Gastroesophageal sphincter (tissue), 4 donors: ENCODE measurements around the gene MUC20. TPM values are rescaled to one million over a fixed set of nuclear protein-coding genes. Genes with fewer than 3 reads are reported as not detected.

Experiments
- ATAC-seq: fragments of 150-250 bp; one replicate; pipeline ENCODE4 v1.9.1; 2016; ENCODE audit warnings: mild to moderate bottlenecking, moderate library complexity
- H3K27ac ChIP-seq, 4 donors: fragments of 200-600 bp; sonication (generic) in 3 of 4; 1 replicate in 3 of 4; 2 replicates in 1 of 4; pipeline ENCODE4 v1.5.1; 2016 to 2019
- H3K27me3 ChIP-seq: fragments of 200-600 bp; sonication (generic); one replicate; pipeline ENCODE4 v1.5.1; 2019
- H3K36me3 ChIP-seq, 2 donors: fragments of 200-600 bp; sonication (generic); one replicate each; pipeline ENCODE4 v1.5.1; 2019; ENCODE audit warnings: control low read depth in 1 of 2
- H3K4me1 ChIP-seq, 3 donors: fragments of 200-600 bp; sonication (generic); 1 replicate in 2 of 3; 2 replicates in 1 of 3; pipeline ENCODE4 v1.5.1; 2016 to 2019; ENCODE audit warnings: control low read depth in 2 of 3
- H3K4me3 ChIP-seq, 2 donors: fragments of 200-600 bp; sonication (generic); one replicate each; pipeline ENCODE4 v1.5.1; 2019; ENCODE audit warnings: mild to moderate bottlenecking in 1 of 2, moderate library complexity in 1 of 2
- H3K9me3 ChIP-seq, 3 donors: fragments of 200-600 bp; sonication (generic); one replicate each; pipeline ENCODE4 v1.5.1; 2017 to 2019; ENCODE audit warnings: control low read depth in 2 of 3
- EP300 ChIP-seq: sonication (generic); formaldehyde crosslinking; IDR thresholded peaks from one replicate; pipeline ENCODE4 v1.6.1; 2017; ENCODE audit warnings: antibody characterized with exemption, mild to moderate bottlenecking
- POLR2A ChIP-seq, 2 donors: fragments of 450-650 bp; IDR thresholded peaks; one replicate each; pipeline ENCODE4 v1.6.1; 2017; ENCODE audit warnings: antibody characterized with exemption in 2 of 2, mild to moderate bottlenecking in 2 of 2, moderate library complexity in 1 of 2
- POLR2AphosphoS5 ChIP-seq: sonication (generic); formaldehyde crosslinking; IDR thresholded peaks from one replicate; pipeline ENCODE4 v1.6.1; 2017; ENCODE audit warnings: antibody characterized with exemption
- WGBS, 2 donors: methylation state at CpG; one replicate each; pipeline ENCODE4 v1.1.5; 2018; ENCODE audit warnings: low coverage in 1 of 2; 5-methylcytosine and 5-hydroxymethylcytosine counted together
- total RNA-seq, 4 donors: library from RNA; depleted of rRNA; stranded (reverse); fragments of >200 nt; gene quantifications; one replicate each; pipeline ENCODE4 v1.1.0, GENCODE V29; 2016
- TF ChIP-seq, protein P1 (sequence below), 4 experiments: fragments of 200-600 bp in 2 of 4; fragments of 450-650 bp in 2 of 4; sonication (generic) in 1 of 4; IDR thresholded peaks; one replicate each; pipeline ENCODE4 v1.5.1; 2017 to 2019; ENCODE audit warnings: antibody characterized with exemption in 4 of 4, mild to moderate bottlenecking in 2 of 4, moderate library complexity in 2 of 4

The MUC20 gene
- total RNA-seq, 4 donors from 2014 or later, result 2.0 to 7.7 (median 4.8) TPM

DNA sequence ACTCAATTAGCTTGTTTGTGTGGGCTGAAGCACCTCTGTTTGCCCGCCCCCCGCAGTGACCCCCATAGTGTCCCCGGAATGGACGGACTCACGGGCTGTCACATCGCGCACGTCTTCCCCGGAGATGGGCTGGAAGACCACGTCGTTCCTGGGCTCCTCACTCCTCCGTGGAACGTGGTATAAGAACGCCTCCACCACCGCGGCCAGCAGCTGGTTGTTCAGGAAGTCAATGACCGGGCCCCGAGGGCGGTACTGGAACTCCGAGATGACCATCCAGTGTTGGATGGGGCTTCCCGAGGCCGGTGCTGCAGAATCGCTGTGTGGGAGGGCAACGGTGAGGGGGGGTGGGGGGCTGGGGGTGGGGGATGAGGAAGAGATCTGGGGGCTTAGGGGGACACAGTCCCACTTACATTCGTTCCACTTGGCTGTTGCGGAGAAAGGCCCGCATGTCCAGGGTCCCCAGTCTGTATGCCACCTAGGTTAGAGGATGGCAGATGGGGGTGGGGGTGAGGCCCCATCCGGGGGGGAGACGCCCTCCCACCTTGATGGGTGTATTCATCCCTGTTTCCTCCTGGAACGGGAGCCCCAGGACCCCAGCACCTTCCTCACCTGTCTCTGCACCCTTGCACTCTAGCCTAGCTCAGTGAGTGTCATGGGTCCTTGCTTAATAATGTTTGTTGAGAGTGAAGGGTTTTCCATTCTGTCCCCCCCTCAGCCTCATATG, 30.2 kb downstream of the MUC20 start:
- peaks cover 69% of the 10 kb centered on the region for H3K27me3 ChIP-seq
- WGBS, 2 donors, result 79 to 100% methylated on average over 1 to 2 of the region's 30 CpGs
- no peak overlapping the region for H3K4me3 ChIP-seq
- ATAC-seq, result no peak
- peaks cover 0 to 6% (median 3%) of the 10 kb centered on the region in 3 donors for H3K4me1 ChIP-seq
- no peaks in the 10 kb centered on the region for H3K9me3 ChIP-seq
- TF ChIP-seq EP300 (no peak), POLR2AphosphoS5 (no peak), POLR2A (IDR thresholded peaks at IDR 0.05) (no peak)
- TF ChIP-seq, protein P1, sequence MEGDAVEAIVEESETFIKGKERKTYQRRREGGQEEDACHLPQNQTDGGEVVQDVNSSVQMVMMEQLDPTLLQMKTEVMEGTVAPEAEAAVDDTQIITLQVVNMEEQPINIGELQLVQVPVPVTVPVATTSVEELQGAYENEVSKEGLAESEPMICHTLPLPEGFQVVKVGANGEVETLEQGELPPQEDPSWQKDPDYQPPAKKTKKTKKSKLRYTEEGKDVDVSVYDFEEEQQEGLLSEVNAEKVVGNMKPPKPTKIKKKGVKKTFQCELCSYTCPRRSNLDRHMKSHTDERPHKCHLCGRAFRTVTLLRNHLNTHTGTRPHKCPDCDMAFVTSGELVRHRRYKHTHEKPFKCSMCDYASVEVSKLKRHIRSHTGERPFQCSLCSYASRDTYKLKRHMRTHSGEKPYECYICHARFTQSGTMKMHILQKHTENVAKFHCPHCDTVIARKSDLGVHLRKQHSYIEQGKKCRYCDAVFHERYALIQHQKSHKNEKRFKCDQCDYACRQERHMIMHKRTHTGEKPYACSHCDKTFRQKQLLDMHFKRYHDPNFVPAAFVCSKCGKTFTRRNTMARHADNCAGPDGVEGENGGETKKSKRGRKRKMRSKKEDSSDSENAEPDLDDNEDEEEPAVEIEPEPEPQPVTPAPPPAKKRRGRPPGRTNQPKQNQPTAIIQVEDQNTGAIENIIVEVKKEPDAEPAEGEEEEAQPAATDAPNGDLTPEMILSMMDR (IDR thresholded peaks at IDR 0.05), result no peak
- H3K27ac ChIP-seq, result no peak overlapping the region
- H3K36me3 ChIP-seq, result no peaks in the 10 kb centered on the region

DNA sequence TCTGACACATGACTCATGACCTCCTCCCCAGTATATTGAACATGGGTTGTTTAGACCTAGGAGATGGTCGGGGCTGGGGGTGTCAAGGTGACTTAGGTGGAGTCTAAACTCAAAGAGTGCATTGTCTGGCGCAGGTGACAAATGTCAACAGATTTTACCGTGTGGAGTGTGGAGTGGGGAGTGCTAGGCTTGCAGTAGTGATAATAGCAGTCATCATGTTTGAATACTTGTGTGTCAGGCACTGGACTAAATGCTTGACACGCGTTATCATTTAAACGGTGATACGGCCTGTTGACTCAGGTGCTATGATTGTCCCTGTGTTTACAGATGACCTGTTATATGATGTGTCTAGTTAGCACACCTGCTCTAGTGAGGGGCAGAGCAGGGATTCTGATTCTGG, 30.8 kb downstream of the MUC20 start:
- Histone ChIP-seq H3K27ac (no peak overlapping the region), H3K27me3 (peaks cover 76% of the 10 kb centered on the region), H3K4me1 (peaks cover 0 to 6% (median 3%) of the 10 kb centered on the region in 3 donors), H3K36me3 (no peaks in the 10 kb centered on the region), H3K9me3 (no peaks in the 10 kb centered on the region), H3K4me3 (no peak overlapping the region)
- no peak for ATAC-seq
- TF ChIP-seq POLR2A (IDR thresholded peaks at IDR 0.05) (no peak), POLR2AphosphoS5 (no peak), EP300 (no peak)
- TF ChIP-seq, protein P1 (IDR thresholded peaks at IDR 0.05), result no peak
- 82 to 95% methylated on average over 4 to 6 of the region's 7 CpGs for WGBS, 2 donors

DNA sequence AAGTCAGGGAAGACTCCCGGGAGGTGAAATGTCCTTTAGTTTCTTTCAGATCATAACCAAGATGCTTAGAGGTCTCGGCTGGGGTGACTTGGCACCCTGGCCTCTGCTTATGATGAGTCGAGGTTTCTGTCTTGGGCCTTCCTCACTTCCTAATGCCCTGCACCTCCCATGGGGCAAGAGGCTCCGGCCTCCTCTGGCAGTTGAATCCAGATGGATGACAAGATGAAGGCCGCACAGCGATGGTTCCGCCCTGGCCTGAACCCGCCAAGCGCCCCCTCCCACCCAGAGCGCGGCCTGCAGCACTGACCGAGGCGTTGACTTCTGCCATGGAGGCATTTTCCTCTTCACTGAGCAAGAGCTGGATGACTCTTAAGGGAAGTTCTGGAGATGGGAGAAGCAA, 31.3 kb downstream of the MUC20 start:
- Histone ChIP-seq H3K9me3 (no peaks in the 10 kb centered on the region), H3K36me3 (no peaks in the 10 kb centered on the region), H3K27me3 (peaks cover 81% of the 10 kb centered on the region), H3K4me1 (peaks cover 0 to 10% (median 3%) of the 10 kb centered on the region in 3 donors), H3K4me3 (no peak overlapping the region), H3K27ac (no peak overlapping the region)
- WGBS, 2 donors, result no CpG with 5 or more reads among the region's 13 CpGs
- TF ChIP-seq EP300 (no peak), POLR2A (IDR thresholded peaks at IDR 0.05) (no peak), POLR2AphosphoS5 (no peak)
- TF ChIP-seq, protein P1 (IDR thresholded peaks at IDR 0.05), result no peak
- no peak for ATAC-seq

DNA sequence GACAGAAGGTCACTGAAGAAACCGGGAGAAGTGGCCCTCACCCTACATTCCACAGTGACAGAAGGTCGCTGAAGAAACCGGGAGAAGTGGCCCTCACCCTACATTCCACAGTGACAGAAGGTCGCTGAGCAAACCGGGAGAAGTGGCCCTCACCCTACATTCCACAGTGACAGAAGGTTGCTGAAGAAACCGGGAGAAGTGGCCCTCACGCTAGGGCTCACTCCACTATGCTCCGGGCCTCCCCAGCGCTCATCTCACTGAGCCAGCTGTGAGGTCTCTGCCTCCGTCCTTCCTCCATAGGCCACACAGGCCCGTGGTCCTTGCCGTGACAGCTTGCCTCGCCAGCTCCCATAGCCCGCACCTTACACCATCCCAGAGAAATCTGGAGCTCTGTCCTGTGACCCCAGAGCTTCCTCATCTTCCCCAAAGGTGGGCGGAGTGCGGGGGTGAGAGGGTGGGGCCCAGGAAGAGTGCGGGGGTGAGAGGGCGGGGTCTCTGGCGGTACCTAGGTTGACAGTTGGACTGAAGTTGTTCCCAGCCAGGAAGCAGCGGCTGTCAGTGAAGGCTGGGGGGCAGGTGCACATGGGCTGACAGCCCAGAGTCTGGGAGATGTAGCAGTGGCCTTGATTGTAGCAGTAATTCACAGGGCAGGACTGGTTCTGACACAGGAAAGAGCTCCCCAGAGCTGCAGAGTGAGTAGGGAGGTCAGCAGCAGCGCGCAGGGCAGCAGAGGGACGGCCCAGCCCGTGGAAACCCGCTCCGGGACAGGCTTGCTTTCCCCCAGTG, 32.0 kb downstream of the MUC20 start:
- H3K4me1 ChIP-seq, result peaks cover 0 to 15% (median 3%) of the 10 kb centered on the region in 3 donors
- no peaks in the 10 kb centered on the region for H3K36me3 ChIP-seq
- ATAC-seq, result no peak
- no peak overlapping the region for H3K27ac ChIP-seq
- H3K27me3 ChIP-seq, result peaks cover 86% of the 10 kb centered on the region
- TF ChIP-seq POLR2AphosphoS5, result no peak
- TF ChIP-seq, protein P1 (IDR thresholded peaks at IDR 0.05), result no peak
- no peak for TF ChIP-seq EP300
- no peak for TF ChIP-seq POLR2A (IDR thresholded peaks at IDR 0.05)
- no peak overlapping the region for H3K4me3 ChIP-seq
- H3K9me3 ChIP-seq, result no peaks in the 10 kb centered on the region
- 78 to 92% methylated on average over 9 to 11 of the region's 26 CpGs for WGBS, 2 donors
